Measurements from ENCODE around the gene KIF25.
"Not testable (repeated sequence)": the region's sequence is repeated elsewhere in the genome, so short reads cannot be mapped to it uniquely, and the experiment has no call there.

Gene KIF25

GRCh38 chr6:167995302-167995701, 2.2 kb upstream of the KIF25 start:
- POLR2A ChIA-PET = no interaction called here
- Histone ChIP-seq H3K27me3 (replicated peaks in 2 of 5; ENCODE audit: control insufficient read depth in 4 of 5, insufficient read depth in 5 of 5, low read length in 4 of 5) (peaks cover 0 to 3% (median 0%) of the 10 kb centered on the region in 5 experiments), H3K9me3 (ENCODE audit: control extremely low read depth in 1 of 5, control insufficient read depth in 4 of 5, insufficient read depth in 2 of 5, low read depth in 1 of 5, low read length in 4 of 5) (peaks cover 0 to 2% (median 0%) of the 10 kb centered on the region in 5 experiments), H3K4me1 (ENCODE audit: control extremely low read depth in 1 of 4, control insufficient read depth in 4 of 4, insufficient read depth in 4 of 4, low read length in 3 of 4) (peaks cover 0 to 2% (median 0%) of the 10 kb centered on the region in 4 experiments), H3K27ac (ENCODE audit: insufficient read depth in 1 of 2, low read depth in 1 of 2, low read length in 2 of 2, poor library complexity in 1 of 2, severe bottlenecking in 2 of 2) (no peak overlapping the region), H3K4me3 (ENCODE audit: control insufficient read depth in 1 of 7, extremely low read depth in 1 of 7, insufficient read depth in 4 of 7, low read depth in 2 of 7, low read length in 6 of 7) (no peak overlapping the region), H3K36me3 (ENCODE audit: control insufficient read depth in 4 of 4, insufficient read depth in 4 of 4, low read length in 3 of 4) (no peaks in the 10 kb centered on the region)
- CTCF ChIA-PET = no interaction called here
- WGBS (ENCODE audit: insufficient coverage) = over 99% methylated on average over 12 of the region's 12 CpGs
- DNase-seq = no peak

- Histone ChIP-seq H3K4me1 (ENCODE audit: control extremely low read depth in 1 of 4, control insufficient read depth in 4 of 4, insufficient read depth in 4 of 4, low read length in 3 of 4) (peaks cover 0 to 2% (median 0%) of the 10 kb centered on the region in 4 experiments), H3K4me3 (ENCODE audit: control insufficient read depth in 1 of 7, extremely low read depth in 1 of 7, insufficient read depth in 4 of 7, low read depth in 2 of 7, low read length in 6 of 7) (no peak overlapping the region), H3K27me3 (replicated peaks in 2 of 5; ENCODE audit: control insufficient read depth in 4 of 5, insufficient read depth in 5 of 5, low read length in 4 of 5) (peaks cover 0 to 3% (median 0%) of the 10 kb centered on the region in 5 experiments), H3K27ac (ENCODE audit: insufficient read depth in 1 of 2, low read depth in 1 of 2, low read length in 2 of 2, poor library complexity in 1 of 2, severe bottlenecking in 2 of 2) (no peak overlapping the region), H3K9me3 (ENCODE audit: control extremely low read depth in 1 of 5, control insufficient read depth in 4 of 5, insufficient read depth in 2 of 5, low read depth in 1 of 5, low read length in 4 of 5) (peaks cover 0 to under 1% (median 0%) of the 10 kb centered on the region in 5 experiments), H3K36me3 (ENCODE audit: control insufficient read depth in 4 of 4, insufficient read depth in 4 of 4, low read length in 3 of 4) (no peaks in the 10 kb centered on the region)
- CTCF ChIA-PET = no interaction called here
- DNase-seq = no peak
- 96% methylated on average over 21 of the region's 22 CpGs for WGBS (ENCODE audit: insufficient coverage)
- POLR2A ChIA-PET = no interaction called here
These were observed 1.7 kb upstream of the KIF25 start for GRCh38 chr6:167995731-167996151.

DNA sequence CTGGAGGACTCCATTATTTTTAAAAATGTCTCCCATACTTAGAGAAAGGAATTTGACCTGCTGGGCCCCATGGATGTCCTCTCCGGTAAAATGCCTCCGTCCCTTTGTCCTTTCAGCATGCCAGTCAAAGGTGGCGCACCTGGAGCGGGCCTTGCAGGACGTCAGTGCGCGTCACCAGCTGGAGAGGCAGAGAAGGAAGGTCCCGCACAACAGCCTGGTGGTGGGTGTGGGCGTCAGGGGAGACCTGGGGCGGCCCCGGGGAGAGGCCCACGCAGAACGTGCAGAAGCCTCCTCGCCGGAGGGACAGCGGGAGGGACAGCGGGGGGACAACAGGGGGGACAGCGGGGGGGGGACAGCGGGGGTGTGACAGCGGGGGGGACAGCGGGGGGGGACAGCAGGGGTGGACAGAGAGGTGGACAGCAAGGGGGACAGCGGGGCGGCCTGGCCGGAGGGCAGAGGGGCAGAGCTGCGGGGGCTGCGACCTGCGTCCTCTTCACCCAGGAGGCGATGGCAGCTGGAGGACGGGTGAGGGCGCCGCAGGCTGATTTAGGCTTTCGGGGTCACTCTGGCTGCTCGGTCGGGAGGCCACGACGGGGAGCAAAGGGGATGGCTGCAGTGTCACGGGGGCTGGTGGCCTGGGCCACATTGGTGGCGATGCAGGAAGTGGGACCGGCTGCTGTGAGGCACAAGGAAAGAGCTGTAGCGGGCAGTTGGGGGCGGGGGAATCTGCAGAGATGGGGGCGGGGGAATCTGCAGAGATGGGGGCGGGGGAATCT, 859 bp upstream of the KIF25 start:
- Histone ChIP-seq H3K36me3 (ENCODE audit: control insufficient read depth in 4 of 4, insufficient read depth in 4 of 4, low read length in 3 of 4) (no peaks in the 10 kb centered on the region), H3K27ac (ENCODE audit: insufficient read depth in 1 of 2, low read depth in 1 of 2, low read length in 2 of 2, poor library complexity in 1 of 2, severe bottlenecking in 2 of 2) (no peak overlapping the region), H3K27me3 (replicated peaks in 2 of 5; ENCODE audit: control insufficient read depth in 4 of 5, insufficient read depth in 5 of 5, low read length in 4 of 5) (peaks cover 0 to 3% (median 0%) of the 10 kb centered on the region in 5 experiments), H3K9me3 (ENCODE audit: control extremely low read depth in 1 of 5, control insufficient read depth in 4 of 5, insufficient read depth in 2 of 5, low read depth in 1 of 5, low read length in 4 of 5) (no peaks in the 10 kb centered on the region), H3K4me3 (ENCODE audit: control insufficient read depth in 1 of 7, extremely low read depth in 1 of 7, insufficient read depth in 4 of 7, low read depth in 2 of 7, low read length in 6 of 7) (peak overlapping the region in 1 of 7 experiments; percentile 60), H3K4me1 (ENCODE audit: control extremely low read depth in 1 of 4, control insufficient read depth in 4 of 4, insufficient read depth in 4 of 4, low read length in 3 of 4) (peaks cover 0 to 2% (median 0%) of the 10 kb centered on the region in 4 experiments)
- POLR2A ChIA-PET = no interaction called here
- 64% methylated on average over 24 of the region's 43 CpGs for WGBS (ENCODE audit: insufficient coverage)
- CTCF ChIA-PET = no interaction called here
- DNase-seq = peak in 2 of 3 donors; percentile 50 to 58

DNA sequence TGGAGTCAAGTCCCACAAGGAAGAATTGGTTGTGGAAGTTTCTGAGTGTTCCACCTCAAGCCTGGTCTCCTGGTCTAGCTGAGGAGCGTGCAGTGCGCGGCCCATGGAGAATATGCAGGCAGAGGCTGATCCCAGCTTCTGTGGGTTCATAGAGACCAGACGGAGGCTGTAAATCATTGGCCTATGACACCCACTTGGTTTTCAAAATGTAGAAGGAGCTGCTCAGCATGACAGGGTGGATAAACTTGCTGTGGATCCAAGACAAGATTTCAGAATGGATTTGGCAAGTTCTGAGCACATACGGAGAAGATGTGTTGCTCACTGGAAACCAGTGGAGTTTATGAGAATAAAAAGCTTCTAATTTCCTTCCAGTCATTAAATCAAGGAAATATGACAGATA, 744 bp downstream of the KIF25 start:
- peaks cover 0 to 3% (median 0%) of the 10 kb centered on the region in 5 experiments for H3K27me3 ChIP-seq (replicated peaks in 2 of 5; ENCODE audit: control insufficient read depth in 4 of 5, insufficient read depth in 5 of 5, low read length in 4 of 5)
- ChIA-PET POLR2A (no interaction called here), CTCF (interaction anchor here (1.6 kb wide), 1 partner anchor 9 kb away, joined by 3 read pairs; no protein-coding TSS in a partner anchor)
- no peaks in the 10 kb centered on the region for H3K9me3 ChIP-seq (ENCODE audit: control extremely low read depth in 1 of 5, control insufficient read depth in 4 of 5, insufficient read depth in 2 of 5, low read depth in 1 of 5, low read length in 4 of 5)
- H3K27ac ChIP-seq (ENCODE audit: insufficient read depth in 1 of 2, low read depth in 1 of 2, low read length in 2 of 2, poor library complexity in 1 of 2, severe bottlenecking in 2 of 2) = no peak overlapping the region
- no peak overlapping the region for H3K4me3 ChIP-seq (ENCODE audit: control insufficient read depth in 1 of 7, extremely low read depth in 1 of 7, insufficient read depth in 4 of 7, low read depth in 2 of 7, low read length in 6 of 7)
- H3K4me1 ChIP-seq (ENCODE audit: control extremely low read depth in 1 of 4, control insufficient read depth in 4 of 4, insufficient read depth in 4 of 4, low read length in 3 of 4) = peaks cover 0 to 2% (median 0%) of the 10 kb centered on the region in 4 experiments
- WGBS (ENCODE audit: insufficient coverage) = 92% methylated on average over 5 of the region's 5 CpGs
- no peak for DNase-seq
- no peaks in the 10 kb centered on the region for H3K36me3 ChIP-seq (ENCODE audit: control insufficient read depth in 4 of 4, insufficient read depth in 4 of 4, low read length in 3 of 4)

DNA sequence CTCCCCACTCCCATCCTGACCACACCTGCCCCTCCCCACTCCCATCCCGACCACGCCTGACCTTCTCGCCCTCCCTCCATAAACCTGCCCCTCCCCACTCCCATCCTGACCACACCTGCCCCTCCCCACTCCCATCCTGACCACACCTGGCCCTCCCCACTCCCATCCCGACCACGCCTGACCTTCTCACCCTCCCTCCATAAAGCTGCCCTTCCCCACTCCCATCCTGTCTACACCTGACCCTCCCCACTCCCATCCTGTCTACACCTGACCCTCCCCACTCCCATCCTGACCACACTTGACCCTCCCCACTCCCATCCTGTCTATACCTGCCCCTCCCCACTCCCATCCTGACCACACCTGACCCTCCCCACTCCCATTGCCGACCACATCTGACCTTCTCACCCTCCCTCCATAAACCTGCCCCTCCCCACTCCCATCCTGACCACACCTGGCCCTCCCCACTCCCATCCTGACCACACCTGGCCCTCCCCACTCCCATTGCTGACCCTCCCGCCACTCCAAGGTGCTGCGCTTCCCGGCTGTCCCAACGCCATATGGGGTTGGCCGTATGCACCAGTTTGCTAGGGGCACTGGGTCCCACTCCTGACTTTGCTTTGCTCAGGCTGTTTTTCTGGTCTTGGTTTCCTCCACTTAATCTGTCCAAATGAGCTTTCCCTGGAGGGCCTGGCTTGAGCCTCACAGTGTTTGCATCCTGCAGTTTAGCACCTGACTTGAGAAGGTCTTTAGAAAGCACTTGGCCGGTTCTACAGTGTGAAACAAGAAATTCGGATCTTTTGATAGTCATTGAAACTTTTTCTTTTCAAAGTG, 2.9 kb downstream of the KIF25 start:
- H3K27me3 ChIP-seq (replicated peaks in 2 of 5; ENCODE audit: control insufficient read depth in 4 of 5, insufficient read depth in 5 of 5, low read length in 4 of 5) = peaks cover 0 to 3% (median 0%) of the 10 kb centered on the region in 5 experiments
- no peak overlapping the region for H3K27ac ChIP-seq (ENCODE audit: insufficient read depth in 1 of 2, low read depth in 1 of 2, low read length in 2 of 2, poor library complexity in 1 of 2, severe bottlenecking in 2 of 2)
- H3K36me3 ChIP-seq (ENCODE audit: control insufficient read depth in 4 of 4, insufficient read depth in 4 of 4, low read length in 3 of 4) = no peaks in the 10 kb centered on the region
- 86% methylated on average over 10 of the region's 13 CpGs for WGBS (ENCODE audit: insufficient coverage)
- H3K4me3 ChIP-seq (ENCODE audit: control insufficient read depth in 1 of 7, extremely low read depth in 1 of 7, insufficient read depth in 4 of 7, low read depth in 2 of 7, low read length in 6 of 7) = no peak overlapping the region
- no peak for DNase-seq
- POLR2A ChIA-PET = no interaction called here
- H3K4me1 ChIP-seq (ENCODE audit: control extremely low read depth in 1 of 4, control insufficient read depth in 4 of 4, insufficient read depth in 4 of 4, low read length in 3 of 4) = peaks cover 0 to 2% (median 0%) of the 10 kb centered on the region in 4 experiments
- CTCF ChIA-PET = no interaction called here
- no peaks in the 10 kb centered on the region for H3K9me3 ChIP-seq (ENCODE audit: control extremely low read depth in 1 of 5, control insufficient read depth in 4 of 5, insufficient read depth in 2 of 5, low read depth in 1 of 5, low read length in 4 of 5)

- Histone ChIP-seq H3K4me1 (ENCODE audit: control extremely low read depth in 1 of 4, control insufficient read depth in 4 of 4, insufficient read depth in 4 of 4, low read length in 3 of 4) (peaks cover 0 to 2% (median 0%) of the 10 kb centered on the region in 4 experiments), H3K9me3 (ENCODE audit: control extremely low read depth in 1 of 5, control insufficient read depth in 4 of 5, insufficient read depth in 2 of 5, low read depth in 1 of 5, low read length in 4 of 5) (no peaks in the 10 kb centered on the region), H3K36me3 (ENCODE audit: control insufficient read depth in 4 of 4, insufficient read depth in 4 of 4, low read length in 3 of 4) (no peaks in the 10 kb centered on the region), H3K4me3 (ENCODE audit: control insufficient read depth in 1 of 7, extremely low read depth in 1 of 7, insufficient read depth in 4 of 7, low read depth in 2 of 7, low read length in 6 of 7) (no peak overlapping the region), H3K27me3 (replicated peaks in 2 of 5; ENCODE audit: control insufficient read depth in 4 of 5, insufficient read depth in 5 of 5, low read length in 4 of 5) (peaks cover 0 to 3% (median 0%) of the 10 kb centered on the region in 5 experiments), H3K27ac (ENCODE audit: insufficient read depth in 1 of 2, low read depth in 1 of 2, low read length in 2 of 2, poor library complexity in 1 of 2, severe bottlenecking in 2 of 2) (no peak overlapping the region)
- no peak for DNase-seq
- POLR2A ChIA-PET = no interaction called here
- 93% methylated on average over 10 of the region's 10 CpGs for WGBS (ENCODE audit: insufficient coverage)
- CTCF ChIA-PET = no interaction called here
These were observed 3.5 kb downstream of the KIF25 start for GRCh38 chr6:168001029-168001332.

DNA sequence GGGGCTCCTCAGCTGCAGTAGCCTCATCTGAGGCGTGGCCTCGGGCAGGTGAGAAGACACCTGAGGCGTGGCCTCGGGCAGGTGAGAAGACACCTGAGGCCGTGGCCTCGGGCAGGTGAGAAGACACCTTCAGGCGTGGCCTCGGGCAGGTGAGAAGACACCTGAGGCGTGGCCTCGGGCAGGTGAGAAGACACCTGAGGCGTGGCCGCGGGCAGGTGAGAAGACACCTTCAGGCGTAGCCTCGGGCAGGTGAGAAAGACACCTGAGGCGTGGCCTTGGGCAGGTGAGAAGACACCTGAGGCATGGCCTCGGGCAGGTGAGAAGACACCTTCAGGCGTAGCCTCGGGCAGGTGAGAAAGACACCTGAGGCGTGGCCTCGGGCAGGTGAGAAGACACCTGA, 4.0 kb downstream of the KIF25 start:
- CTCF ChIA-PET; H3K4me1 ChIP-seq (ENCODE audit: control extremely low read depth in 1 of 4, control insufficient read depth in 4 of 4, insufficient read depth in 4 of 4, low read length in 3 of 4); H3K27ac ChIP-seq (ENCODE audit: insufficient read depth in 1 of 2, low read depth in 1 of 2, low read length in 2 of 2, poor library complexity in 1 of 2, severe bottlenecking in 2 of 2); H3K9me3 ChIP-seq (ENCODE audit: control extremely low read depth in 1 of 5, control insufficient read depth in 4 of 5, insufficient read depth in 2 of 5, low read depth in 1 of 5, low read length in 4 of 5); POLR2A ChIA-PET; DNase-seq; H3K27me3 ChIP-seq (replicated peaks in 2 of 5; ENCODE audit: control insufficient read depth in 4 of 5, insufficient read depth in 5 of 5, low read length in 4 of 5); H3K36me3 ChIP-seq (ENCODE audit: control insufficient read depth in 4 of 4, insufficient read depth in 4 of 4, low read length in 3 of 4); H3K4me3 ChIP-seq (ENCODE audit: control insufficient read depth in 1 of 7, extremely low read depth in 1 of 7, insufficient read depth in 4 of 7, low read depth in 2 of 7, low read length in 6 of 7): not testable (repeated sequence)
- 91% methylated on average over 6 of the region's 21 CpGs for whole genome bisulfite sequencing (ENCODE audit: insufficient coverage)
